Body of pancreas (tissue), 4 donors: Measurements from ENCODE around the gene PPP1R9A.

Experiments used
- POLR2A ChIP-seq, 3 donors: fragments of 450-650 bp; IDR thresholded peaks; one replicate each; pipeline ENCODE4 v1.6.1; 2016; ENCODE audit warnings: antibody characterized with exemption in 3 of 3, mild to moderate bottlenecking in 2 of 3
- TF ChIP-seq, protein P1 (sequence below), 7 experiments: fragments of 450-650 bp in 4 of 7; fragments of 200-600 bp in 3 of 7; sonication (generic) in 3 of 7; IDR thresholded peaks; one replicate each; pipeline ENCODE4 v1.5.1; 2016 to 2019; ENCODE audit warnings: antibody characterized with exemption in 7 of 7

GRCh38 chr7:94903971-94904370 lies 3.4 kb upstream of the PPP1R9A start:
- TF ChIP-seq, protein P1, sequence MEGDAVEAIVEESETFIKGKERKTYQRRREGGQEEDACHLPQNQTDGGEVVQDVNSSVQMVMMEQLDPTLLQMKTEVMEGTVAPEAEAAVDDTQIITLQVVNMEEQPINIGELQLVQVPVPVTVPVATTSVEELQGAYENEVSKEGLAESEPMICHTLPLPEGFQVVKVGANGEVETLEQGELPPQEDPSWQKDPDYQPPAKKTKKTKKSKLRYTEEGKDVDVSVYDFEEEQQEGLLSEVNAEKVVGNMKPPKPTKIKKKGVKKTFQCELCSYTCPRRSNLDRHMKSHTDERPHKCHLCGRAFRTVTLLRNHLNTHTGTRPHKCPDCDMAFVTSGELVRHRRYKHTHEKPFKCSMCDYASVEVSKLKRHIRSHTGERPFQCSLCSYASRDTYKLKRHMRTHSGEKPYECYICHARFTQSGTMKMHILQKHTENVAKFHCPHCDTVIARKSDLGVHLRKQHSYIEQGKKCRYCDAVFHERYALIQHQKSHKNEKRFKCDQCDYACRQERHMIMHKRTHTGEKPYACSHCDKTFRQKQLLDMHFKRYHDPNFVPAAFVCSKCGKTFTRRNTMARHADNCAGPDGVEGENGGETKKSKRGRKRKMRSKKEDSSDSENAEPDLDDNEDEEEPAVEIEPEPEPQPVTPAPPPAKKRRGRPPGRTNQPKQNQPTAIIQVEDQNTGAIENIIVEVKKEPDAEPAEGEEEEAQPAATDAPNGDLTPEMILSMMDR (IDR thresholded peaks at IDR 0.05) = no peak
- TF ChIP-seq POLR2A (IDR thresholded peaks at IDR 0.05) = no peak
